DMS53 treated with DMSO at 0.1 percent for 48 hours (cell line): Measurements from ENCODE around the gene COL16A1.
A peak's percentile ranks its signal among the peaks of the same experiment; 100 is the strongest.
"Not testable (repeated sequence)": the region's sequence is repeated elsewhere in the genome, so short reads cannot be mapped to it uniquely, and the experiment has no call there.

Experiments
- DNase-seq: peaks from one replicate; lab custom pipeline; 2025; ENCODE audit not compliant: unreplicated experiment; lab: John Stamatoyannopoulos, UW

COL16A1 gene

GRCh38 chr1:31707711-31708110 is 3.9 kb upstream of the COL16A1 start:
- no peak for DNase-seq

- not testable (repeated sequence) for DNase-seq
Measured at GRCh38 chr1:31707059-31707600, 3.3 kb upstream of the COL16A1 start.

GRCh38 chr1:31706384-31707058 is 2.7 kb upstream of the COL16A1 start:
- no peak for DNase-seq

GRCh38 chr1:31705080-31705866 is 1.5 kb upstream of the COL16A1 start:
- no peak for DNase-seq

- peak; percentile 62 for DNase-seq
Measured at GRCh38 chr1:31704271-31705079, 658 bp upstream of the COL16A1 start.

- DNase-seq = no peak
Measured at GRCh38 chr1:31702836-31703404, 897 bp downstream of the COL16A1 start.

GRCh38 chr1:31701091-31701736 is 2.6 kb downstream of the COL16A1 start:
- DNase-seq = peak; percentile 38

GRCh38 chr1:31700468-31701090 is 3.2 kb downstream of the COL16A1 start:
- DNase-seq = no peak

- no peak for DNase-seq
Measured at GRCh38 chr1:31699341-31699891, 4.4 kb downstream of the COL16A1 start.

- no peak for DNase-seq
Measured at GRCh38 chr1:31697369-31697984, 6.3 kb downstream of the COL16A1 start.

GRCh38 chr1:31696242-31696641 is 7.6 kb downstream of the COL16A1 start:
- DNase-seq = no peak

GRCh38 chr1:31695327-31695726 is 8.5 kb downstream of the COL16A1 start:
- DNase-seq = no peak

GRCh38 chr1:31694964-31695313 is 8.9 kb downstream of the COL16A1 start:
- no peak for DNase-seq

- no peak for DNase-seq
Measured at GRCh38 chr1:31694069-31694963, 9.5 kb downstream of the COL16A1 start.

GRCh38 chr1:31693231-31693630 is 10.6 kb downstream of the COL16A1 start:
- DNase-seq = no peak

GRCh38 chr1:31691951-31692350 is 11.9 kb downstream of the COL16A1 start:
- no peak for DNase-seq

GRCh38 chr1:31691446-31691845 is 12.4 kb downstream of the COL16A1 start:
- DNase-seq = no peak

- DNase-seq = no peak
Measured at GRCh38 chr1:31690921-31691320, 12.9 kb downstream of the COL16A1 start.
